NB4 (cell line): ENCODE data around the gene SHH.

Source experiments
- POLR2A ChIP-seq: IDR thresholded peaks from 2 replicates; pipeline ENCODE4 v1.6.1; 2011; ENCODE audit warnings: mild to moderate bottlenecking; ENCODE audit not compliant: insufficient read length; ENCODE audit errors: extremely low read depth
- TF ChIP-seq, protein P1 (sequence below): IDR thresholded peaks from one replicate; pipeline ENCODE4 v1.5.1; 2012; ENCODE audit warnings: low read depth, low read length
- TF ChIP-seq, protein P2 (sequence below): IDR thresholded peaks from 2 replicates; pipeline ENCODE4 v1.6.1; 2011; ENCODE audit warnings: low read depth, low read length

DNA sequence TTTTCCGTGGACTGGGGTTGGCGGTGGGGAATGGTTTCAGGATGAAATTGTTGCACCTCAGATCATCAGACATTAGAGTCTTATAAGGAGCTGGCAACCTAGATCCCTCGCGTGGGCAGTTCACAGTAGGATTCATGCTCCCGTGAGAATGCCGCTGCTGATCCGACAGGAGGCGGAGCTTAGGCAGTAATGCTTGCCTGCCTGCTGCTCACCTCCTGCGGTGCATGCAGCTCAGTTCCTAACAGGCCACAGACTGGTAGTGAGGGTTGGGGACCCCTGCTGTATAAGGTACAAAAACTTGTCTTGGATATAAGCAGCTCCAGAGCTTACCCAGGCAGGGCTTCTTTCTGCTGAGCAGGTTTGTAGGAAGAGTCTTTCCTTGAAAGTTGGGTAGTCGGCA lies 53.9 kb downstream of the SHH start:
- TF ChIP-seq, protein P1, sequence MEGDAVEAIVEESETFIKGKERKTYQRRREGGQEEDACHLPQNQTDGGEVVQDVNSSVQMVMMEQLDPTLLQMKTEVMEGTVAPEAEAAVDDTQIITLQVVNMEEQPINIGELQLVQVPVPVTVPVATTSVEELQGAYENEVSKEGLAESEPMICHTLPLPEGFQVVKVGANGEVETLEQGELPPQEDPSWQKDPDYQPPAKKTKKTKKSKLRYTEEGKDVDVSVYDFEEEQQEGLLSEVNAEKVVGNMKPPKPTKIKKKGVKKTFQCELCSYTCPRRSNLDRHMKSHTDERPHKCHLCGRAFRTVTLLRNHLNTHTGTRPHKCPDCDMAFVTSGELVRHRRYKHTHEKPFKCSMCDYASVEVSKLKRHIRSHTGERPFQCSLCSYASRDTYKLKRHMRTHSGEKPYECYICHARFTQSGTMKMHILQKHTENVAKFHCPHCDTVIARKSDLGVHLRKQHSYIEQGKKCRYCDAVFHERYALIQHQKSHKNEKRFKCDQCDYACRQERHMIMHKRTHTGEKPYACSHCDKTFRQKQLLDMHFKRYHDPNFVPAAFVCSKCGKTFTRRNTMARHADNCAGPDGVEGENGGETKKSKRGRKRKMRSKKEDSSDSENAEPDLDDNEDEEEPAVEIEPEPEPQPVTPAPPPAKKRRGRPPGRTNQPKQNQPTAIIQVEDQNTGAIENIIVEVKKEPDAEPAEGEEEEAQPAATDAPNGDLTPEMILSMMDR = no peak
- TF ChIP-seq POLR2A = no peak
- TF ChIP-seq, protein P2, sequence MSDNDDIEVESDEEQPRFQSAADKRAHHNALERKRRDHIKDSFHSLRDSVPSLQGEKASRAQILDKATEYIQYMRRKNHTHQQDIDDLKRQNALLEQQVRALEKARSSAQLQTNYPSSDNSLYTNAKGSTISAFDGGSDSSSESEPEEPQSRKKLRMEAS = no peak
